Subcutaneous adipose tissue (tissue), 4 donors: ENCODE results near the gene REC8. TPM values are rescaled to one million over a fixed set of nuclear protein-coding genes. Genes with fewer than 3 reads are reported as not detected.

Experiments
- CTCF ChIP-seq: fragments of 450-650 bp; IDR thresholded peaks from one replicate; pipeline ENCODE4 v1.5.1; 2016; ENCODE audit warnings: low read depth, mild to moderate bottlenecking, control low read depth, antibody characterized with exemption, moderate library complexity
- total RNA-seq, 4 donors: library from RNA; depleted of rRNA; stranded (reverse); fragments of >200 nt; gene quantifications; one replicate each; pipeline ENCODE4 v1.1.0, GENCODE V29; 2016

REC8 gene
- total RNA-seq, 4 donors from 2014 or later: 3.1 to 27.7 (median 5.5) TPM

DNA sequence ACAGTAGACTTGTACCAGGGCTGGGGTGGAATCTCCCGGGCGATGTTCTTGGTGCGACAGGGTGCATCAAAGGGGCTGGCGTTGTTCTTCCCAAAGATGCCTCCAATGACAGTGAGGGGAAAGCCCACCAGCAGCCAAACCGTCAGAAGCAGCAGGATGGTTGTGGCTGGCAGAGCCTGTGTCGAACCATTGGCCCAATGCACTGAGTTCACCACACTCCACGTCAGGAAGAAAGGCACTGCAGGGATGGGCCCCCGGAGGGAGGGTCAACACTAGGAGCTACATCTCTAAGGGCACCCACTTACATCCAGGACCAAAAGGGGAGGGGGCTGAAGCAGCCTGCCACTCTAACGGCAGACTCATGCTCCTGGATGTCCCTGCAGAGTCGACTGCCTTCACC lies 18.5 kb downstream of the REC8 start:
- no peak for TF ChIP-seq CTCF

- no peak for TF ChIP-seq CTCF
These were observed 21.1 kb downstream of the REC8 start for GRCh38 chr14:24192933-24193332.

GRCh38 chr14:24194186-24194872 lies 22.4 kb downstream of the REC8 start:
- no peak for TF ChIP-seq CTCF

GRCh38 chr14:24194873-24195185 lies 22.9 kb downstream of the REC8 start:
- TF ChIP-seq CTCF: no peak

DNA sequence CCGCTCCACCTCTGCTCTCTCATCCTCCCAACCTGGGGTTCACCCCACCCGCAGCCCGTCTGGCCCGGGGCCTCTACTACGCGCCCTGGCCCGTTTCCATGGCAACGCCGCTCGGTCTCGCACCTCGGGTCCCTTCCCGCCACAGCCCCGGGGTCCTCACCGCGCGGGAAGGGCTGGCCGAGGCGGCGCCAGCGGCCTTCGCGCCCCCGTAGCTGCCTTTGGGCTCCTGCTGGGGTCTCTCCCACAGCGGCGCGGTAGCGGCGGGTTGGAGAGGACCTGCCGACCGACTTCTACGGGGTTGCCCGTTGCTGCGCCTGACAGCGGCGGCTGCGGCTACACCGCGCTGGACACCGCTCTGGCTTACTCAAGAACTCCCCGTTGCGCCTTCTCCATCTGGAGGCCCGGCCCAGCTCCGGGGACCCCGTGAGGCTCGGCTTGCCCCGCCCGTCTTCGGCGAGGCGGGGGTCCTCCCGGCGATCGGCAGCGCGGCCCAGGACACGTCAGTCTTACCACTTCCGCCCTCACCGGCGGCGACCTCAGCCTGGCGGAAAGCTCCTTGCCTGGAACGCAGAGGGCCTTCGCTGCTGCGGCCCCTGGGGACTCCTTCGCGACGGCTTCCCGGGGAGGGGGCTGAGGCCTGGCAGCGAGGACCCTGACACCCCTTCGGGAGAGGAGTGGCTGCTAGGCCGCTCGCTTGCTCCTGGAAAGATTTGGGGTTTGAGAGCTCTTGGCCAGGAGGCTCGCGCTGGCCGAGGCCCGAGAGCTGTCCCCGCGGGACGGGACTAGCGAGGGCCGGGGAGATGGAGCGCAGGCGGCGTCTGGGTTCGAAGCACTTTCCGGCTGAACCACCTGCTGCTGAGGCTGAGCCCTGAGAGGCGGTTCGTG lies 23.5 kb downstream of the REC8 start, which contains the start of gene TM9SF1:
Gene TM9SF1 (minus strand): TSS at position 256 of the 885 bp plus-strand sequence. CDS start 422 bp downstream, outside the sequence.
- no peak for TF ChIP-seq CTCF

DNA sequence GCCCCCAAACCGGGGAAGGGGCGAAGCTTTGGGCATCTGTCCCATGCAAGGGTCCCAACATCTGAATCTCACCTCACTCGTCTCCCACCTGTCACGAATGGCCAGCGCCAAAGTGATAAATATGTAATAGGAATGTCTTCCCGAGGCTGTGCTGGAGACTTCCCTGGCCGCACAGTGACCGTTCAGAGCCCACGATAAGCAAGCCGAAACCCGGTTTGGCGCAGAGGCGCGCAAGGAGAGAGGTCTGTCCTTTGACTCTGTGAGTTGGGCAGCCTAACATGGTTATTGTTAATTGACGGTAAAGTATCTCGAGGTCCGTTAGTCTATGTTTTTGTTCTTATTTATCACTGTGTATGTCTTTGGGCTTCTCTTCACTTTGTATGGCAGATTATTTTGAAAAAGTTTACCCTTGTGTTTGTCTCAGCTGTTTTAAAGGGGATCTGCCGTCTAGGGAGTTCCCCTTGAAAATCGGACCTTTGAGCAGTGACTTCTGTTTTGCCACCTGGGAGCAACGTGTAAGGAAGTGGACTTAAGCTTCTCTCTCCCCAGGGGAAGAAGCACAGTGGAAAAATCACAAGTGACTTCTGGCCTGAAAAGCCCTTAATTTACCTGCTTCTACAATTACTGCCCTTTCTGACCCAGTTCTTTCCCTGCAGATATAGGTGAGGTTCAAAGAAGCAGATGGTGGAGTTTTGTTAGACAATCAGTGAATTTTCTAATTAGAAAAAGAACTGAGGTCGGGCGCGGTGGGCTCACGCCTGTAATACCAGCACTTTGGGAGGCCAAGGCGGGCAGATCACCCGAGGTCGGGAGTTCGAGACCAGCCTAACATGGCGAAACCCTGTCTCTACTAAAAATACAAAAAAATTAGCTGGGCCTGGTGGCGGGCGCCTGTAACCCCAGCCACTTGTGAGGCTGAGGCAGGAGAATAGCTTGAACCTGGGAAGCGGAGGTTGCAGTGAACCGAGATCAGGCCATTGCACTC lies 24.5 kb downstream of the REC8 start:
- TF ChIP-seq CTCF: no peak
